GM21825 (cell line): ENCODE measurements around the gene ADCY4.

ENCODE experiments used
- ATAC-seq: cut with Tn5 transposase; IDR thresholded peaks from one replicate; pipeline ENCODE4 v1.9.1; 2021; ENCODE audit warnings: mild to moderate bottlenecking, moderate library complexity; ENCODE audit not compliant: unreplicated experiment

Gene ADCY4

DNA sequence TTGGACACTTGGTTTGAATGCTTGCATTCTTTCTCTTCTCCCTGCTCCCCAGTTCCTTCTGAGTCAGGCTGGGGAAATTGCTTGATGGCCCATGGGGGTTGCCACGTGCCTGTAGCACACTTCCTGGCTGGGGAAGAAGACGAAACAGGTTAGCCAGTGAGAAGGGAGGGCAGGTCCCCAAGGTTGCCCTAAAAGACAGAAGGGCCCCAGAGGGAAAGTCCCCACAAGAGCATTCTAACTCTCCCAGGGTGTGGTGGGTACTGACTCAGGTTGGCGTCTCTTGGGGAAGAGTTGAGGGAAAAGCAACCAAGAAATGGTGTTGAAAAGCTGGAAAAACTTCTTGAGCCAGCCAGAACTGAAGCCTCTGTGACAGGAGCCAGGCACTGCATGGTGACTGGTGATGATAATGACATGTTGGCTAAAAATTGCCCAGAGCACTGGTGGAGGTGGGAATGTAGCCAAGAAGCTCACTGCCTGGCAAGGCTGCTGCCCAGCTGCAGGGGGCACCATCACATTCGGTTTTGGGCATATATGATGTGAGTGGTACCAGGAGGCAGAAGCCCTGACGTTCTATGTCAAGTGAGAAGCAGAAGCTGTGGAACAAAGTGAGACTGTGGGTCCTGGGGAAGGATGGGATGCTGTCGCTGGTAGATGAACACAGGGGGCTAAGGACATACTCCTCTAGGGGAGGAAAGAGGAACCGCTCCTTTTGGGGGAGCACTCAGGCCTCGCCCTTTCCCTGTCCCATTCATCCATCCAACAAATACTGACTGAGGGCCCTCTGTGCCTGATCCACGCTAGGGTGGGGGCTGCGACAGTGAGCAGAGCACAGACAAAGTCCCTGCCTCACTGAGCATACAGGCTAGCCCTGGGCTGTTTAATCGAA, 55.3 kb downstream of the ADCY4 start:
- ATAC-seq = peak; percentile 66

DNA sequence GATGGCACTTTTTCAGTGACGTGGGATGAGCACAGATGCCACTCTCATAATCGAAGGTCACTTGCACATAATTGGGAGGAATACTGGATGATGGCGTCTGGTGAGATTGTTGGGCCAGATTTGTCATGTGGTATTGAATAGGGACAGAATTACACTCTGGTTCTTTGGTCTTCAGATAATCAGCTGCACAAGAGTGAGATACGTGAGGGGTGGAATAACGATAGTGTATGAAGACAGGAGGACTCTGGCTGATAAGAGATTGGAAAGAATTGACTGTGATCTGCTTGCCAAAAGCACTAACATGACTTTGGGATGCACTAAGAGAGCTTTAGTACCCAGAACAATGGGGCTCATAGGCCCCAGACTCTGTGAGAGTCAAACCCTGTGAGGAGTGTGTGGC, 56.4 kb downstream of the ADCY4 start:
- ATAC-seq = no peak

- no peak for ATAC-seq
Measured at GRCh38 chr14:24277606-24278321, 57.1 kb downstream of the ADCY4 start.

GRCh38 chr14:24277071-24277470, 57.8 kb downstream of the ADCY4 start:
- ATAC-seq = no peak

DNA sequence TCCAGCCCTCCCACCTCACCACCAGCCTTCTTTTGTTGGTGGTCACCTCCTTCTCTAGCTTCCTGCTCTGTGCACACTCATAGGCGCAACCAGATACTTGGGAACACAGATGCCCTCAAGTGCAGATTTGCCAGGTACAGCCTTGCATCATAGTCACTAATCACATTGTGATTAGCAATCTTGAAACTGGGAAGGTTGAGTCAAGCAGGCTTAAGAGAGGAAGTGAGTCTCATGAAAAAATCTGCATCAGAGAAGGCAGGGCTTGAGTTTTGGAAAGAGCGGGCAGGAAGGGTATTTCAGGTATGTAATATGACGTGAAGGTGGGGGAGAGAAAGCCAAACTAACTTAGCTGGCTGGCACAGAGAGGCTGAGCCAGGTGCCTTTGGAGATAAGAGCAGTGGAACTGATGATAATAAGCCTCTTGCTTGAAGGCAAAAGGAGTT, 60.7 kb downstream of the ADCY4 start:
- peak; percentile 40 for ATAC-seq

- no peak for ATAC-seq
Measured at GRCh38 chr14:24273422-24273998, 61.4 kb downstream of the ADCY4 start.

- ATAC-seq = no peak
Measured at GRCh38 chr14:24272467-24272866, 62.4 kb downstream of the ADCY4 start.

DNA sequence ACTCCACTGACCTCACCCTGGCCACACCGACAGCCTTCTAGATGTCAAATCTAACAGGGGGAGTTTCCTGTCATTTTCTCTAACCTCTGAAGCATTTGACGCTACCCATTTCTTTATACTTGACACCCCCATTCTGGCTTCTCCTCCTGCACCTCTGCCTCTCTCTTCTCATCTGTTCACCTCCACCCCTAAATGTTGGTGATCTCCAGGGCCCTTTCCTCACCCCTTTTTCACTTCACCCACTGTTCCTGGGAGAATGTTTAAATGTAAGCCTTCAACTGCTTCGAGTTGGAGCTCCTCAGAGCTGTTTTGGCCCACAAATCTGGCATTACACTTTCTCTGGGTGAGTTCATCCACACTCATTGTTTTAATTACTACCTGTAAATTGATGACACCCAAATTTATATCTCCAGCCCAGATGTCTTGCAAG, 63.0 kb downstream of the ADCY4 start:
- no peak for ATAC-seq

GRCh38 chr14:24271134-24271833, 63.6 kb downstream of the ADCY4 start, which contains the start of gene RABGGTA:
TSS of gene RABGGTA (minus strand) at chr14:24271597. CDS start at chr14:24271115, 482 bp downstream.
- peak; percentile 81 for ATAC-seq

DNA sequence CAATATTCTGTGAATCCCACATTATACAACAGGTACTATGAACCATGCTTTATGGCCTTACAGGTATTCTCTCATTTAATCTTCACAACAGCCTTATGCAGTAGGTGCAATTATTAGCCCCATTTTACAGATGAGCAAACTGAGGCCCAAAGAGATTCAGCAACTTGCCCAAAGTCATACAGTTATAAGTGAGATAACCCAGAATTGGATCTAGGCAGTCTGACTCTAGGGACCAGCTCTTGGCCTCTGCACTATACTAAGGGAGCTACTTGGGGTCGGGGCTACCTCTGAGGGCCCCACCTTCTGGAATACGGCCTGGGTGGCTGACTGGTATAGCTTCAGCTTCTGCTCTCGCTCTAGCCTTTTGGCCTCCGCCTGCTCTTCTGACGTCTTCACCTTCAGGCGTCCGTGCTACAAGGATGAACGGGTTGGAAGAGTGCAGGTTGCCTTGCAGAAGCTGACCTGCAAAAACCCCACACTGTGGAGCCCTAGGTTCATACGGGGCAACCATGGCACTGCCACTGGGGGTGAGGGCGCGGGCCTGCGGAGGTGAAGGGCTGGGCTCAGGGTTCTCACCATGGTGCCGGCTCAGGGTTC, 64.2 kb downstream of the ADCY4 start:
- ATAC-seq = no peak

DNA sequence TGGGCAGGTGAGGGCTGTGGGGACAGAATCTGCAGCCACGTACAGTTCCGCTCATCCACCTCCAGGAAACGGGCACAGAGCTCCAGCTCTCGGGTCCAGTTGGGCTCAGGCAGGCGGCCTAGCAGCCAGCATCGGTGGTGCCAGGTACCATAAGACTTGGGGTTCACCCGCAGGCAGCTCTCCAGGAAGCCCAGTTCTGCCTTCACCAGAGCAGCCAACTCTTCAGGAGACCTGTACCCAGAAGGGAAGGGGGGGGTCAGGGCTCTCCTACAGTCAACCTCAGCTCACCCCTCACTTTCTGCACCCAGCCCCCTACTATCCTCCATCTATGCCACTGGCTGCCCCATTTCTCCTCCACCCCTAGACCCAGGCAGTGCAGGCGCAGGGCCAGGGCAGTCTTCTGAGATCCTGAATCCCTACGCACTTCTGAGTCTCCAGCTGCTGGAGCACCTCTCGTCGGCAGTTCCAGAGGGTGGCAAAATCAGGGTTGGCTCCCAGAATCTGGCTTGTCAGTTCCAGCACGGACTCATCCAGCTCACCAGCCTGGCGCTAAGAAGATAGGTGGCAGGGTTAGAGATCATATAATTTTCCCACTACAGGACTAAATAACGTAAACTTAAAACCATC, 64.8 kb downstream of the ADCY4 start:
- no peak for ATAC-seq

- ATAC-seq = no peak
Measured at GRCh38 chr14:24269368-24269767, 65.5 kb downstream of the ADCY4 start.
